Mammary epithelial cell (primary cell): ENCODE results near the gene SH3BGR.

ENCODE experiments used
- EZH2 ChIP-seq: IDR thresholded peaks from 2 replicates; pipeline ENCODE4 v1.6.1; 2012; ENCODE audit warnings: low read length, inconsistent platforms, borderline replicate concordance
- TF ChIP-seq, protein P1 (sequence below), 2 donors: IDR thresholded peaks in 1 of 2; conservative IDR thresholded peaks in 1 of 2; 2 replicates each; pipeline ENCODE4 v1.5.1; 2011 to 2012; ENCODE audit warnings: inconsistent platforms in 2 of 2, low read length in 2 of 2, mild to moderate bottlenecking in 2 of 2, control low read depth in 1 of 2, low read depth in 1 of 2; ENCODE audit not compliant: insufficient read depth in 1 of 2; ENCODE audit errors: extremely low read depth in 1 of 2

DNA sequence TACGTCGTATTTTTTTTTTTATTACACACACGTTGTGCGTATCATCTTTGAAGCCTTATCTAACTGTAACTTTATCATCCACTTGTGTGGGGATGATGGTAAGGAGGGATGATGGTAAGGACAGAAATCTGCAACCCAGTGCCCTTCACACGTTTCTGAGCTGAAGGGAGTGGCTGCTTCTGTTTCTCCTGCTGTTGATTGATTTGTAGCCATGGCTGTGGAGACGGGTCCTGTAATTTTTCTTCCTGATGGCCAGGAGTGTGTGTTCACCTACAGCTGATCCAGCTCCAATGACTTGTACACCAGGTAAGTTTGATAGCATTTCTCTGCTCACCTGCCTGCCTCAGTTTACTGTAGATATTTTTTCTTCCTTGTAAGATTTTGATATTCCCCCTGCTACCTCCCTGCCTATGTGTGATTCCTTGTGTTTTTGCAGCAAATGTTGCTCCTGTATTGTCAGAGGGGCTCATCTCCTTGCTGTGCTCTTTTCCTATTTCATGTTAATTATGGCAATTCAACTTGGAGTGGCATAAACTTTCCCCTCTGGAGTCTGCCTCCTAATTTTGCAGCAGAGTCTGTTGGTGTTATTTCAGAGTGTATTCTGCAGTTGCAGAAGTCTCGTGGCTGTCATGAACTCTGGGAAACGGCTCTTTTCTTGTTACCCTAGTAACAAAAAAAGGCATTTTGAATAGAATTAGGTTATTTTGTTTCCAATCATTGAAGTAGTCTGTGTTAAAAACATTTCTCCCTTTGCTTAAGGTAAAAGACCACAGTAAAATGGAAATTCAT, 64.1 kb downstream of the SH3BGR start:
- TF ChIP-seq, protein P1, sequence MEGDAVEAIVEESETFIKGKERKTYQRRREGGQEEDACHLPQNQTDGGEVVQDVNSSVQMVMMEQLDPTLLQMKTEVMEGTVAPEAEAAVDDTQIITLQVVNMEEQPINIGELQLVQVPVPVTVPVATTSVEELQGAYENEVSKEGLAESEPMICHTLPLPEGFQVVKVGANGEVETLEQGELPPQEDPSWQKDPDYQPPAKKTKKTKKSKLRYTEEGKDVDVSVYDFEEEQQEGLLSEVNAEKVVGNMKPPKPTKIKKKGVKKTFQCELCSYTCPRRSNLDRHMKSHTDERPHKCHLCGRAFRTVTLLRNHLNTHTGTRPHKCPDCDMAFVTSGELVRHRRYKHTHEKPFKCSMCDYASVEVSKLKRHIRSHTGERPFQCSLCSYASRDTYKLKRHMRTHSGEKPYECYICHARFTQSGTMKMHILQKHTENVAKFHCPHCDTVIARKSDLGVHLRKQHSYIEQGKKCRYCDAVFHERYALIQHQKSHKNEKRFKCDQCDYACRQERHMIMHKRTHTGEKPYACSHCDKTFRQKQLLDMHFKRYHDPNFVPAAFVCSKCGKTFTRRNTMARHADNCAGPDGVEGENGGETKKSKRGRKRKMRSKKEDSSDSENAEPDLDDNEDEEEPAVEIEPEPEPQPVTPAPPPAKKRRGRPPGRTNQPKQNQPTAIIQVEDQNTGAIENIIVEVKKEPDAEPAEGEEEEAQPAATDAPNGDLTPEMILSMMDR (conservative IDR thresholded peaks at IDR 0.05 in 1 of 2, IDR thresholded peaks at IDR 0.05 in 1 of 2; ENCODE audit: extremely low read depth in 1 of 2, insufficient read depth in 1 of 2, low read depth in 1 of 2, low read length in 2 of 2) = no peak
- TF ChIP-seq EZH2 = no peak
